Liver (tissue), 9 donors: Measurements from ENCODE around the gene RELL2. TPM values are rescaled to one million over a fixed set of nuclear protein-coding genes. Genes with fewer than 3 reads are reported as not detected.

ENCODE experiments used
- DNase-seq: peaks from one replicate; pipeline ENCODE4 v3.0.0-alpha.2; 2017; ENCODE audit warnings: low spot score
- H3K27ac ChIP-seq, 2 donors: one replicate each; pipeline ENCODE4 v1.7.0; 2013; ENCODE audit warnings: inconsistent platforms in 2 of 2, low read length in 2 of 2, control low read depth in 1 of 2, low read depth in 1 of 2, mild to moderate bottlenecking in 1 of 2
- H3K27me3 ChIP-seq, 4 donors: one replicate each; pipeline versions ENCODE4 v1.6.1 to v1.7.0; 2013; ENCODE audit warnings: low read length in 3 of 4, inconsistent platforms in 1 of 4, mild to moderate bottlenecking in 1 of 4, moderate library complexity in 1 of 4; ENCODE audit not compliant: control insufficient read depth in 4 of 4, insufficient read depth in 4 of 4
- H3K36me3 ChIP-seq, 4 donors: one replicate each; pipeline versions ENCODE4 v1.6.1 to v1.7.0; 2013; ENCODE audit warnings: low read length in 3 of 4, mild to moderate bottlenecking in 3 of 4, low read depth in 1 of 4, moderate library complexity in 1 of 4; ENCODE audit not compliant: control insufficient read depth in 4 of 4, insufficient read depth in 3 of 4
- H3K4me1 ChIP-seq, 4 donors: one replicate each; pipeline versions ENCODE4 v1.6.1 to v1.7.0; 2013; ENCODE audit warnings: low read length in 3 of 4, mild to moderate bottlenecking in 3 of 4, moderate library complexity in 1 of 4; ENCODE audit not compliant: control insufficient read depth in 4 of 4, insufficient read depth in 4 of 4
- H3K4me3 ChIP-seq, 3 donors: one replicate each; pipeline versions ENCODE4 v1.6.1 to v1.7.0; 2013; ENCODE audit warnings: low read length in 3 of 3, control low read depth in 1 of 3, low read depth in 1 of 3, mild to moderate bottlenecking in 1 of 3
- H3K9ac ChIP-seq, 2 donors: one replicate each; pipeline ENCODE4 v1.7.0; 2013; ENCODE audit warnings: low read length in 2 of 2, mild to moderate bottlenecking in 2 of 2, moderate library complexity in 2 of 2, control low read depth in 1 of 2, low read depth in 1 of 2
- H3K9me3 ChIP-seq, 4 donors: one replicate each; pipeline versions ENCODE4 v1.6.1 to v1.7.0; 2013; ENCODE audit warnings: low read length in 3 of 4; ENCODE audit not compliant: control insufficient read depth in 4 of 4
- EGR1 ChIP-seq, 2 donors: IDR thresholded peaks; 2 replicates each; pipeline ENCODE4 v1.6.1; 2016 to 2018; ENCODE audit warnings: antibody characterized with exemption in 2 of 2, low read depth in 2 of 2
- FOXA1 ChIP-seq: IDR thresholded peaks from 2 replicates; pipeline ENCODE4 v1.6.1; 2016; ENCODE audit warnings: antibody characterized with exemption
- FOXA2 ChIP-seq: IDR thresholded peaks from 2 replicates; pipeline ENCODE4 v1.6.1; 2016; ENCODE audit warnings: antibody characterized with exemption
- GABPA ChIP-seq, 2 donors: IDR thresholded peaks in 1 of 2; conservative IDR thresholded peaks in 1 of 2; 2 replicates each; pipeline ENCODE4 v1.6.1; 2016; ENCODE audit warnings: antibody characterized with exemption in 2 of 2, mild to moderate bottlenecking in 1 of 2, moderate library complexity in 1 of 2
- HNF4A ChIP-seq, 2 donors: conservative IDR thresholded peaks; 2 replicates each; pipeline ENCODE4 v1.6.1; 2016; ENCODE audit warnings: antibody characterized with exemption in 2 of 2, mild to moderate bottlenecking in 2 of 2
- HNF4G ChIP-seq: IDR thresholded peaks from 2 replicates; pipeline ENCODE4 v1.6.1; 2016; ENCODE audit warnings: antibody characterized with exemption
- JUND ChIP-seq, 2 donors: IDR thresholded peaks; 2 replicates each; pipeline ENCODE4 v1.6.1; 2016; ENCODE audit warnings: antibody characterized with exemption in 2 of 2
- NR2F2 ChIP-seq: IDR thresholded peaks from 2 replicates; pipeline ENCODE4 v1.6.1; 2016; ENCODE audit warnings: antibody characterized with exemption
- RAD21 ChIP-seq, 2 donors: IDR thresholded peaks; 2 replicates each; pipeline ENCODE4 v1.6.1; 2016; ENCODE audit warnings: antibody characterized with exemption in 2 of 2, mild to moderate bottlenecking in 2 of 2
- RXRA ChIP-seq, 2 donors: IDR thresholded peaks; 2 replicates each; pipeline ENCODE4 v1.6.1; 2017 to 2018; ENCODE audit warnings: antibody characterized with exemption in 2 of 2, mild to moderate bottlenecking in 1 of 2
- SP1 ChIP-seq: IDR thresholded peaks from 2 replicates; pipeline ENCODE4 v1.6.1; 2018; ENCODE audit warnings: antibody characterized with exemption, mild to moderate bottlenecking
- TAF1 ChIP-seq: conservative IDR thresholded peaks from 2 replicates; pipeline ENCODE4 v1.6.1; 2016; ENCODE audit warnings: antibody characterized with exemption, mild to moderate bottlenecking
- YY1 ChIP-seq: IDR thresholded peaks from 2 replicates; pipeline ENCODE4 v1.6.1; 2016; ENCODE audit warnings: antibody characterized with exemption, mild to moderate bottlenecking
- WGBS: extraction: QIAGEN DNeasy Blood & Tissue Kit; methylation state at CpG from one replicate; pipeline ENCODE4 v1.1.7; 2013; 5-methylcytosine and 5-hydroxymethylcytosine counted together
- polyA plus RNA-seq, 2 donors: library from polyadenylated mRNA; stranded (reverse) in 1 of 2; unstranded in 1 of 2; fragments of 200-250 nt in 1 of 2; fragments of >200 nt in 1 of 2; fragmentation: Nextera tagmentation in 1 of 2; extraction: Ambion mirVana in 1 of 2; gene quantifications; one replicate each; pipeline versions ENCODE4 v1.2.1 to v1.2.3, GENCODE V29; 2013 to 2015
- total RNA-seq, 2 donors: library from RNA; depleted of rRNA; stranded (reverse); fragments of >200 nt; gene quantifications; one replicate each; pipeline ENCODE4 v1.2.3, GENCODE V29; 2014
- TF ChIP-seq, protein P1 (sequence below): IDR thresholded peaks from 2 replicates; pipeline ENCODE4 v1.6.1; 2016; ENCODE audit warnings: antibody characterized with exemption
- TF ChIP-seq, protein P2 (sequence below): fragments of 150-350 bp; IDR thresholded peaks from 2 replicates; pipeline ENCODE4 v1.5.1; 2017; ENCODE audit warnings: improper control_type of control experiment, low read depth, low read length; ENCODE audit not compliant: missing input control
- TF ChIP-seq, protein P3 (sequence below): IDR thresholded peaks from 2 replicates; pipeline ENCODE4 v1.6.1; 2016; ENCODE audit warnings: antibody characterized with exemption
- TF ChIP-seq, protein P4 (sequence below): IDR thresholded peaks from 2 replicates; pipeline ENCODE4 v1.6.1; 2016; ENCODE audit warnings: antibody characterized with exemption
- TF ChIP-seq, protein P5 (sequence below): IDR thresholded peaks from 2 replicates; pipeline ENCODE4 v1.6.1; 2016; ENCODE audit warnings: antibody characterized with exemption, mild to moderate bottlenecking
- donor health status: healthy.
- donor health status: healthy.
- donor health status: healthy.
- donor health status: healthy.
- donor health status: healthy.

Gene RELL2
- total and polyA plus RNA-seq, 4 donors: 0.47 to 1.3 (median 0.88) TPM

DNA sequence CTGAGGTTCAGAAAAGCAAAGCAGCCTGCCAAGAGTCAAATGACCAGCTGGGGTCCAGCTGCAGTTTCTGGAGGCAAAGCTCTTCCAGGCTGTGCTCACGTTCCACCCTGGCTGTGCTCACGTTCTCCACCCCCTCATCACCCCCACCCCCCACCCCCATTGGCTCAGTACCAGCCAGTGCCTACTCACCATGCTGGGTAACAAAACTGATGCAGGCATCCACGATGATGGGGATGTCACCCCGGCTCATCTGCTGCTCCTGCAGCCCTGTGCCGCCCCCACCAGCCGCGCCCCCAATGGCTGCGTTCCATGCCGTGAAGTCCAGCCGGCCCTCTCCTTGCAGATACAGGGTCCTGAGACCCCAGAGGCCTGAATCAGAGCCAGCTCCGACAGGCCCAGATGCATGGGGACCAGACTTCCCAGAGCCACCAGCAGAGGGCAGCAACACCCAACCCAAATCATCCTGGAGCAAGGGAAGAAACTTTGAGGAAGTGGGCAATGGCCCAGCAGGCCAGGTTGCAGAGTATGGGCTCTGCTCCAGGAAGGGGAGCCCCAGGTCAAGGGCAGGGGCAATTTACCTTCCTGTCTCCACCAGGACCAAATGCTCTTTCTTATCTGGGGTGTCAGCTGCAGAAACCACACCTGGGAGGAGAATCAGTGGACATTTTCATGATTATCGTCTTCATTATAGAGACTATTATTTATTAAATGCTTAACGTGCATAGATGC is 28.1 kb downstream of the RELL2 start:
- H3K4me3 ChIP-seq: no peak overlapping the region
- peaks cover 0 to 21% (median 16%) of the 10 kb centered on the region in 4 donors for H3K4me1 ChIP-seq
- no peaks in the 10 kb centered on the region for H3K9me3 ChIP-seq
- no peak overlapping the region for H3K27ac ChIP-seq
- TF ChIP-seq RAD21 (IDR thresholded peaks at IDR 0.05) (peak; percentile 88 to 95), GABPA (IDR thresholded peaks at IDR 0.05 in 1 of 2, conservative IDR thresholded peaks at IDR 0.05 in 1 of 2) (no peak), HNF4A (conservative IDR thresholded peaks at IDR 0.05) (no peak), HNF4G (no peak), JUND (IDR thresholded peaks at IDR 0.05) (no peak), FOXA1 (no peak), RXRA (IDR thresholded peaks at IDR 0.05) (peak in 1 of 2 donors; percentile 15), FOXA2 (no peak), YY1 (no peak), NR2F2 (peak; percentile 68), EGR1 (IDR thresholded peaks at IDR 0.05; ENCODE audit: low read depth in 2 of 2) (no peak), SP1 (no peak), TAF1 (no peak)
- TF ChIP-seq, protein P1, sequence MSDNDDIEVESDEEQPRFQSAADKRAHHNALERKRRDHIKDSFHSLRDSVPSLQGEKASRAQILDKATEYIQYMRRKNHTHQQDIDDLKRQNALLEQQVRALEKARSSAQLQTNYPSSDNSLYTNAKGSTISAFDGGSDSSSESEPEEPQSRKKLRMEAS: no peak
- TF ChIP-seq, protein P2, sequence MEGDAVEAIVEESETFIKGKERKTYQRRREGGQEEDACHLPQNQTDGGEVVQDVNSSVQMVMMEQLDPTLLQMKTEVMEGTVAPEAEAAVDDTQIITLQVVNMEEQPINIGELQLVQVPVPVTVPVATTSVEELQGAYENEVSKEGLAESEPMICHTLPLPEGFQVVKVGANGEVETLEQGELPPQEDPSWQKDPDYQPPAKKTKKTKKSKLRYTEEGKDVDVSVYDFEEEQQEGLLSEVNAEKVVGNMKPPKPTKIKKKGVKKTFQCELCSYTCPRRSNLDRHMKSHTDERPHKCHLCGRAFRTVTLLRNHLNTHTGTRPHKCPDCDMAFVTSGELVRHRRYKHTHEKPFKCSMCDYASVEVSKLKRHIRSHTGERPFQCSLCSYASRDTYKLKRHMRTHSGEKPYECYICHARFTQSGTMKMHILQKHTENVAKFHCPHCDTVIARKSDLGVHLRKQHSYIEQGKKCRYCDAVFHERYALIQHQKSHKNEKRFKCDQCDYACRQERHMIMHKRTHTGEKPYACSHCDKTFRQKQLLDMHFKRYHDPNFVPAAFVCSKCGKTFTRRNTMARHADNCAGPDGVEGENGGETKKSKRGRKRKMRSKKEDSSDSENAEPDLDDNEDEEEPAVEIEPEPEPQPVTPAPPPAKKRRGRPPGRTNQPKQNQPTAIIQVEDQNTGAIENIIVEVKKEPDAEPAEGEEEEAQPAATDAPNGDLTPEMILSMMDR: peak; percentile 89
- TF ChIP-seq, protein P3, sequence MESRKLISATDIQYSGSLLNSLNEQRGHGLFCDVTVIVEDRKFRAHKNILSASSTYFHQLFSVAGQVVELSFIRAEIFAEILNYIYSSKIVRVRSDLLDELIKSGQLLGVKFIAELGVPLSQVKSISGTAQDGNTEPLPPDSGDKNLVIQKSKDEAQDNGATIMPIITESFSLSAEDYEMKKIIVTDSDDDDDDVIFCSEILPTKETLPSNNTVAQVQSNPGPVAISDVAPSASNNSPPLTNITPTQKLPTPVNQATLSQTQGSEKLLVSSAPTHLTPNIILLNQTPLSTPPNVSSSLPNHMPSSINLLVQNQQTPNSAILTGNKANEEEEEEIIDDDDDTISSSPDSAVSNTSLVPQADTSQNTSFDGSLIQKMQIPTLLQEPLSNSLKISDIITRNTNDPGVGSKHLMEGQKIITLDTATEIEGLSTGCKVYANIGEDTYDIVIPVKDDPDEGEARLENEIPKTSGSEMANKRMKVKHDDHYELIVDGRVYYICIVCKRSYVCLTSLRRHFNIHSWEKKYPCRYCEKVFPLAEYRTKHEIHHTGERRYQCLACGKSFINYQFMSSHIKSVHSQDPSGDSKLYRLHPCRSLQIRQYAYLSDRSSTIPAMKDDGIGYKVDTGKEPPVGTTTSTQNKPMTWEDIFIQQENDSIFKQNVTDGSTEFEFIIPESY: no peak
- TF ChIP-seq, protein P4, sequence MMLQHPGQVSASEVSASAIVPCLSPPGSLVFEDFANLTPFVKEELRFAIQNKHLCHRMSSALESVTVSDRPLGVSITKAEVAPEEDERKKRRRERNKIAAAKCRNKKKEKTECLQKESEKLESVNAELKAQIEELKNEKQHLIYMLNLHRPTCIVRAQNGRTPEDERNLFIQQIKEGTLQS: no peak
- TF ChIP-seq, protein P5, sequence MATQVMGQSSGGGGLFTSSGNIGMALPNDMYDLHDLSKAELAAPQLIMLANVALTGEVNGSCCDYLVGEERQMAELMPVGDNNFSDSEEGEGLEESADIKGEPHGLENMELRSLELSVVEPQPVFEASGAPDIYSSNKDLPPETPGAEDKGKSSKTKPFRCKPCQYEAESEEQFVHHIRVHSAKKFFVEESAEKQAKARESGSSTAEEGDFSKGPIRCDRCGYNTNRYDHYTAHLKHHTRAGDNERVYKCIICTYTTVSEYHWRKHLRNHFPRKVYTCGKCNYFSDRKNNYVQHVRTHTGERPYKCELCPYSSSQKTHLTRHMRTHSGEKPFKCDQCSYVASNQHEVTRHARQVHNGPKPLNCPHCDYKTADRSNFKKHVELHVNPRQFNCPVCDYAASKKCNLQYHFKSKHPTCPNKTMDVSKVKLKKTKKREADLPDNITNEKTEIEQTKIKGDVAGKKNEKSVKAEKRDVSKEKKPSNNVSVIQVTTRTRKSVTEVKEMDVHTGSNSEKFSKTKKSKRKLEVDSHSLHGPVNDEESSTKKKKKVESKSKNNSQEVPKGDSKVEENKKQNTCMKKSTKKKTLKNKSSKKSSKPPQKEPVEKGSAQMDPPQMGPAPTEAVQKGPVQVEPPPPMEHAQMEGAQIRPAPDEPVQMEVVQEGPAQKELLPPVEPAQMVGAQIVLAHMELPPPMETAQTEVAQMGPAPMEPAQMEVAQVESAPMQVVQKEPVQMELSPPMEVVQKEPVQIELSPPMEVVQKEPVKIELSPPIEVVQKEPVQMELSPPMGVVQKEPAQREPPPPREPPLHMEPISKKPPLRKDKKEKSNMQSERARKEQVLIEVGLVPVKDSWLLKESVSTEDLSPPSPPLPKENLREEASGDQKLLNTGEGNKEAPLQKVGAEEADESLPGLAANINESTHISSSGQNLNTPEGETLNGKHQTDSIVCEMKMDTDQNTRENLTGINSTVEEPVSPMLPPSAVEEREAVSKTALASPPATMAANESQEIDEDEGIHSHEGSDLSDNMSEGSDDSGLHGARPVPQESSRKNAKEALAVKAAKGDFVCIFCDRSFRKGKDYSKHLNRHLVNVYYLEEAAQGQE: no peak
- DNase-seq: peak; percentile 84
- no peak overlapping the region for H3K9ac ChIP-seq
- no peaks in the 10 kb centered on the region for H3K27me3 ChIP-seq
- 30% methylated on average over 13 of the region's 13 CpGs for WGBS
- H3K36me3 ChIP-seq: peaks cover 0 to 2% (median 0%) of the 10 kb centered on the region in 4 donors
